WTC11 (cell line): Measurements from ENCODE around the gene CLIP2. TPM values are rescaled to one million over a fixed set of nuclear protein-coding genes. Genes with fewer than 3 reads are reported as not detected.

Source experiments
- ATAC-seq: fragments of 200-7000 bp; cut with Tn5 transposase; 2 replicates; pipeline ENCODE4 v1.10.0; 2021; ENCODE audit warnings: mild to moderate bottlenecking, moderate library complexity
- CTCF ChIA-PET: fragments of 300-600 bp; sonication (Branson Sonifier 250); formaldehyde crosslinking; loops from one replicate; lab custom pipeline; 2021; ENCODE audit warnings: antibody characterized with exemption; lab: Charles Lee
- POLR2A ChIA-PET: fragments of 350-600 bp; sonication (Branson Sonifier 250); formaldehyde crosslinking; loops from one replicate; lab custom pipeline; 2021; ENCODE audit warnings: antibody characterized with exemption; lab: Charles Lee
- DNase-seq: peaks from one replicate; pipeline ENCODE4 v3.0.0; 2021; ENCODE audit warnings: low spot score
- H3K27ac Mint-ChIP-seq: 2 replicates; pipeline ENCODE4 v1.8.0; 2021; ENCODE audit warnings: mixed read lengths
- H3K27me3 Mint-ChIP-seq: 2 replicates; pipeline ENCODE4 v1.8.0; 2021; ENCODE audit warnings: low read depth, mild to moderate bottlenecking, moderate library complexity, mixed read lengths
- H3K36me3 Mint-ChIP-seq: 2 replicates; pipeline ENCODE4 v1.8.0; 2021; ENCODE audit warnings: mixed read lengths
- H3K4me1 Mint-ChIP-seq: 2 replicates; pipeline ENCODE4 v1.8.0; 2022; ENCODE audit warnings: mixed read lengths
- H3K4me3 Mint-ChIP-seq: 2 replicates; pipeline ENCODE4 v1.8.0; 2021; ENCODE audit warnings: mild to moderate bottlenecking, moderate library complexity, mixed read lengths
- H3K9me3 Mint-ChIP-seq: 2 replicates; pipeline ENCODE4 v1.8.0; 2021; ENCODE audit warnings: mixed read lengths
- ATF1 ChIP-seq: sonication (generic); formaldehyde crosslinking; IDR thresholded peaks from 2 replicates; pipeline ENCODE4 v1.8.1; 2023; ENCODE audit warnings: mild to moderate bottlenecking, moderate library complexity, missing genetic modification reagents
- CREM ChIP-seq: sonication (generic); formaldehyde crosslinking; IDR thresholded peaks from 2 replicates; pipeline ENCODE4 v1.8.1; 2022; ENCODE audit warnings: mild to moderate bottlenecking, missing genetic modification reagents, moderate library complexity
- FOXP1 ChIP-seq: sonication (generic); formaldehyde crosslinking; IDR thresholded peaks from 2 replicates; pipeline ENCODE4 v1.8.0; 2022; ENCODE audit warnings: missing genetic modification reagents, mild to moderate bottlenecking, moderate library complexity, borderline replicate concordance
- GTF2I ChIP-seq: fragments of 250-450 bp; sonication (Bioruptor Pico); conservative IDR thresholded peaks from 2 replicates; pipeline ENCODE4 v1.4.0; 2021; ENCODE audit warnings: mild to moderate bottlenecking
- NFYB ChIP-seq: sonication (generic); formaldehyde crosslinking; conservative IDR thresholded peaks from 2 replicates; pipeline ENCODE4 v1.8.0; 2022; ENCODE audit warnings: low read depth, missing genetic modification reagents
- NR1H2 ChIP-seq: sonication (generic); formaldehyde crosslinking; IDR thresholded peaks from 2 replicates; pipeline ENCODE4 v1.9.0; 2021; ENCODE audit warnings: mild to moderate bottlenecking, moderate library complexity, missing genetic modification reagents
- NR2C2 ChIP-seq: sonication (generic); formaldehyde crosslinking; IDR thresholded peaks from 2 replicates; pipeline ENCODE4 v1.8.0; 2022; ENCODE audit warnings: mild to moderate bottlenecking, missing genetic modification reagents
- TEAD4 ChIP-seq: sonication (generic); formaldehyde crosslinking; IDR thresholded peaks from 2 replicates; pipeline ENCODE4 v1.8.0; 2022; ENCODE audit warnings: mild to moderate bottlenecking, missing genetic modification reagents
- ZNF232 ChIP-seq: sonication (generic); formaldehyde crosslinking; IDR thresholded peaks from 2 replicates; pipeline ENCODE4 v1.8.0; 2022; ENCODE audit warnings: mild to moderate bottlenecking, missing genetic modification reagents
- ZNF317 ChIP-seq: sonication (generic); formaldehyde crosslinking; IDR thresholded peaks from 2 replicates; pipeline ENCODE4 v1.8.1; 2023; ENCODE audit warnings: low read depth, mild to moderate bottlenecking, moderate library complexity, missing genetic modification reagents, borderline replicate concordance
- ZNF416 ChIP-seq: fragments of 250-450 bp; sonication (Bioruptor Pico); IDR thresholded peaks from 2 replicates; pipeline ENCODE4 v1.9.0; 2021; ENCODE audit warnings: mild to moderate bottlenecking, inconsistent platforms
- total RNA-seq: library from RNA; stranded (reverse); gene quantifications from 3 replicates; pipeline ENCODE4 v1.2.3, GENCODE V29; 2021
- TF ChIP-seq, protein P1 (sequence below): sonication (generic); formaldehyde crosslinking; IDR thresholded peaks from 2 replicates; pipeline ENCODE4 v1.8.0; 2022; ENCODE audit warnings: mild to moderate bottlenecking, missing genetic modification reagents
- TF ChIP-seq, protein P2 (sequence below): sonication (generic); formaldehyde crosslinking; IDR thresholded peaks from 2 replicates; pipeline ENCODE4 v1.8.1; 2023; ENCODE audit warnings: mild to moderate bottlenecking, missing genetic modification reagents, moderate library complexity
- TF ChIP-seq, protein P3 (sequence below): sonication (generic); formaldehyde crosslinking; conservative IDR thresholded peaks from 2 replicates; pipeline ENCODE4 v1.8.1; 2023; ENCODE audit warnings: mild to moderate bottlenecking, low read depth, missing genetic modification reagents, moderate library complexity
- TF ChIP-seq, protein P4 (sequence below): fragments of 250-450 bp; sonication (Bioruptor Pico); conservative IDR thresholded peaks from 2 replicates; pipeline ENCODE4 v1.9.0; 2021; ENCODE audit warnings: mild to moderate bottlenecking
- TF ChIP-seq, protein P5 (sequence below): sonication (generic); formaldehyde crosslinking; IDR thresholded peaks from 2 replicates; pipeline ENCODE4 v1.8.1; 2022; ENCODE audit warnings: low read depth, missing genetic modification reagents, borderline replicate concordance
- TF ChIP-seq, protein P6 (sequence below): fragments of 250-450 bp; sonication (Bioruptor Pico); IDR thresholded peaks from 2 replicates; pipeline ENCODE4 v1.9.0; 2021; ENCODE audit warnings: moderate library complexity, mild to moderate bottlenecking, inconsistent platforms, borderline replicate concordance
- TF ChIP-seq, protein P7 (sequence below): sonication (generic); formaldehyde crosslinking; IDR thresholded peaks from 2 replicates; pipeline ENCODE4 v1.8.0; 2022; ENCODE audit warnings: missing genetic modification reagents

Gene CLIP2
- total RNA-seq, 1 experiment from 2014 or later, result 48.1 TPM

DNA sequence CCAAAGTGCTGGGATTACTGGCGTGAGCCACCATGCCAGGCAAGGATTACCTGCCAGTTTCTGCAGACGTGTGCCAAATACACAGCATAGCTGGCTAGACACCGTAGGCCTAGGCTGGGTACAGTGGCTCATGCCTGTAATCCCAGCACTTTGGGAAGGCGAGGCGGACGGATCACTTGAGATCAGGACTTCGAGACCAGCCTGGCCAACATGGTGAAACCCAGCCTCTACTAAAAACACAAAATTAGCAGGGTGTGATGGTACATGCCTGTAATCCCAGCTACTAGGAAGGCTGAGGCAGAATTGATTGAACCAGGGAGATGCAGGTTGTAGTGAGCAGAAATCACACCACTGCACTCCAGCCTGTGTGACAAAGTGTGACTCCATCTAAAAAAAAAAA, 35.9 kb upstream of the CLIP2 start:
- CTCF ChIA-PET, result interaction anchor here (0.7 to 2.3 kb wide), 5 partner anchors 36 to 152 kb away, joined by 3 to 10 read pairs (median 6); partner anchors contain the start of gene CLIP2
- no peak for DNase-seq

DNA sequence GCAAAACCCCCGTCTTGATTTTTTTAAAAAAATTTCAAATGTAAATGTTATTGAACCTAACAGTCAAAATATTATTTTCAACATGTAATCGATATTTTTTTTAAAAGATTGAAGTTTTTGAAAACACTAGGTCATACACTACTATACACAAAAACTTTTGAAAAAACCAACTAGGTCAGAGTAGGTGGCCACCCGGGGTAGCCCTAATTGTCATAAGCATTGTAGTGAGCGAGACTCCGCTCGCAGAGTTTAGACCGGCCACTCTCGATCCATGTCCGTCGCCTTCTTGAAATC, 35.4 kb upstream of the CLIP2 start:
- Mint-ChIP-seq H3K36me3 (peaks cover 28% of the 10 kb centered on the region), H3K9me3 (no peaks in the 10 kb centered on the region), H3K4me3 (peak overlapping the region; percentile 94), H3K27ac (peak overlapping the region; percentile 97)
- peak; percentile 7 for ATAC-seq
- TF ChIP-seq ZNF317 (CRISPR knock-in tag) (no peak), NR2C2 (CRISPR knock-in tag) (no peak), TEAD4 (CRISPR knock-in tag) (no peak), ZNF416 (CRISPR knock-in tag) (no peak), ATF1 (no peak), ZNF232 (CRISPR knock-in tag) (no peak), CREM (no peak), FOXP1 (CRISPR knock-in tag) (no peak), NR1H2 (CRISPR knock-in tag) (no peak), GTF2I (CRISPR knock-in tag) (no peak)
- TF ChIP-seq, protein P1, sequence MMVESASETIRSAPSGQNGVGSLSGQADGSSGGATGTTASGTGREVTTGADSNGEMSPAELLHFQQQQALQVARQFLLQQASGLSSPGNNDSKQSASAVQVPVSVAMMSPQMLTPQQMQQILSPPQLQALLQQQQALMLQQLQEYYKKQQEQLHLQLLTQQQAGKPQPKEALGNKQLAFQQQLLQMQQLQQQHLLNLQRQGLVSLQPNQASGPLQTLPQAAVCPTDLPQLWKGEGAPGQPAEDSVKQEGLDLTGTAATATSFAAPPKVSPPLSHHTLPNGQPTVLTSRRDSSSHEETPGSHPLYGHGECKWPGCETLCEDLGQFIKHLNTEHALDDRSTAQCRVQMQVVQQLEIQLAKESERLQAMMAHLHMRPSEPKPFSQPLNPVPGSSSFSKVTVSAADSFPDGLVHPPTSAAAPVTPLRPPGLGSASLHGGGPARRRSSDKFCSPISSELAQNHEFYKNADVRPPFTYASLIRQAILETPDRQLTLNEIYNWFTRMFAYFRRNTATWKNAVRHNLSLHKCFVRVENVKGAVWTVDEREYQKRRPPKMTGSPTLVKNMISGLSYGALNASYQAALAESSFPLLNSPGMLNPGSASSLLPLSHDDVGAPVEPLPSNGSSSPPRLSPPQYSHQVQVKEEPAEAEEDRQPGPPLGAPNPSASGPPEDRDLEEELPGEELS, result no peak
- TF ChIP-seq, protein P2, sequence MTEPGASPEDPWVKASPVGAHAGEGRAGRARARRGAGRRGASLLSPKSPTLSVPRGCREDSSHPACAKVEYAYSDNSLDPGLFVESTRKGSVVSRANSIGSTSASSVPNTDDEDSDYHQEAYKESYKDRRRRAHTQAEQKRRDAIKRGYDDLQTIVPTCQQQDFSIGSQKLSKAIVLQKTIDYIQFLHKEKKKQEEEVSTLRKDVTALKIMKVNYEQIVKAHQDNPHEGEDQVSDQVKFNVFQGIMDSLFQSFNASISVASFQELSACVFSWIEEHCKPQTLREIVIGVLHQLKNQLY (CRISPR knock-in tag), result no peak
- TF ChIP-seq, protein P3, sequence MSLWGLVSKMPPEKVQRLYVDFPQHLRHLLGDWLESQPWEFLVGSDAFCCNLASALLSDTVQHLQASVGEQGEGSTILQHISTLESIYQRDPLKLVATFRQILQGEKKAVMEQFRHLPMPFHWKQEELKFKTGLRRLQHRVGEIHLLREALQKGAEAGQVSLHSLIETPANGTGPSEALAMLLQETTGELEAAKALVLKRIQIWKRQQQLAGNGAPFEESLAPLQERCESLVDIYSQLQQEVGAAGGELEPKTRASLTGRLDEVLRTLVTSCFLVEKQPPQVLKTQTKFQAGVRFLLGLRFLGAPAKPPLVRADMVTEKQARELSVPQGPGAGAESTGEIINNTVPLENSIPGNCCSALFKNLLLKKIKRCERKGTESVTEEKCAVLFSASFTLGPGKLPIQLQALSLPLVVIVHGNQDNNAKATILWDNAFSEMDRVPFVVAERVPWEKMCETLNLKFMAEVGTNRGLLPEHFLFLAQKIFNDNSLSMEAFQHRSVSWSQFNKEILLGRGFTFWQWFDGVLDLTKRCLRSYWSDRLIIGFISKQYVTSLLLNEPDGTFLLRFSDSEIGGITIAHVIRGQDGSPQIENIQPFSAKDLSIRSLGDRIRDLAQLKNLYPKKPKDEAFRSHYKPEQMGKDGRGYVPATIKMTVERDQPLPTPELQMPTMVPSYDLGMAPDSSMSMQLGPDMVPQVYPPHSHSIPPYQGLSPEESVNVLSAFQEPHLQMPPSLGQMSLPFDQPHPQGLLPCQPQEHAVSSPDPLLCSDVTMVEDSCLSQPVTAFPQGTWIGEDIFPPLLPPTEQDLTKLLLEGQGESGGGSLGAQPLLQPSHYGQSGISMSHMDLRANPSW, result no peak
- TF ChIP-seq, protein P4, sequence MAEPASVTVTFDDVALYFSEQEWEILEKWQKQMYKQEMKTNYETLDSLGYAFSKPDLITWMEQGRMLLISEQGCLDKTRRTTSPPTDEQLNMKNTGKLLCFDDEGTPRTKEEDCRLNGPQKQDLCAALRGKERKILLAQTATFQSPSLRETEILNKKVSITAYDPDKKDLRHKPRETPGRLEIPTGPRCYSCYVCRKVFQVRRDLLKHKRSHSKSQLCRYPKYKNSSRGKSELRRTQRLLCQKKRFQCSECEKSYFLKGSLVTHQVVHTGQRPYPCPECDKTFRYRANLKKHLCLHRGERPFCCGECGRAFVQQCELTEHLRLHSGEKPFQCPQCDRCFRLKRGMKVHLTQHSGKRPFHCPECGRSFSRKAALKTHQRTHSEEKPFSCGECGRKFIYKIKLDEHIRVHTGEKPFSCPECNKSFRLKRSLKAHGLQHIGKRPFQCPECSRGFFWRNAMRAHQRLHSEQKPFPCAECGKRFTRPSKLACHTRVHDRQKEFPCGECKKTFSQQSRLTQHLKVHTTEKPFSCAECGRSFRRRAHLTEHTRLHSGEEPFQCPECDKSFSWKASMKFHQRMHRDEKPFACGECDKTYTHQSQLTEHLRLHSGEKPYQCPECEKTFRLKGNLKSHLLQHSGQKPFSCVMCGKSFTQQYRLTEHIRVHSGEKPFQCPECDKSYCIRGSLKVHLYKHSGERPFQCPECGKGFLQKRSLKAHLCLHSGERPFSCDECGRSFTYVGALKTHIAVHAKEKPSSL (CRISPR knock-in tag), result no peak
- TF ChIP-seq, protein P5, sequence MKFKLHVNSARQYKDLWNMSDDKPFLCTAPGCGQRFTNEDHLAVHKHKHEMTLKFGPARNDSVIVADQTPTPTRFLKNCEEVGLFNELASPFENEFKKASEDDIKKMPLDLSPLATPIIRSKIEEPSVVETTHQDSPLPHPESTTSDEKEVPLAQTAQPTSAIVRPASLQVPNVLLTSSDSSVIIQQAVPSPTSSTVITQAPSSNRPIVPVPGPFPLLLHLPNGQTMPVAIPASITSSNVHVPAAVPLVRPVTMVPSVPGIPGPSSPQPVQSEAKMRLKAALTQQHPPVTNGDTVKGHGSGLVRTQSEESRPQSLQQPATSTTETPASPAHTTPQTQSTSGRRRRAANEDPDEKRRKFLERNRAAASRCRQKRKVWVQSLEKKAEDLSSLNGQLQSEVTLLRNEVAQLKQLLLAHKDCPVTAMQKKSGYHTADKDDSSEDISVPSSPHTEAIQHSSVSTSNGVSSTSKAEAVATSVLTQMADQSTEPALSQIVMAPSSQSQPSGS (CRISPR knock-in tag), result no peak
- TF ChIP-seq, protein P6, sequence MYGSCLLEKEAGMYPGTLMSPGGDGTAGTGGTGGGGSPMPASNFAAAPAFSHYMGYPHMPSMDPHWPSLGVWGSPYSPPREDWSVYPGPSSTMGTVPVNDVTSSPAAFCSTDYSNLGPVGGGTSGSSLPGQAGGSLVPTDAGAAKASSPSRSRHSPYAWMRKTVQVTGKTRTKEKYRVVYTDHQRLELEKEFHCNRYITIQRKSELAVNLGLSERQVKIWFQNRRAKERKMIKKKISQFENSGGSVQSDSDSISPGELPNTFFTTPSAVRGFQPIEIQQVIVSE, result no peak
- TF ChIP-seq, protein P7, sequence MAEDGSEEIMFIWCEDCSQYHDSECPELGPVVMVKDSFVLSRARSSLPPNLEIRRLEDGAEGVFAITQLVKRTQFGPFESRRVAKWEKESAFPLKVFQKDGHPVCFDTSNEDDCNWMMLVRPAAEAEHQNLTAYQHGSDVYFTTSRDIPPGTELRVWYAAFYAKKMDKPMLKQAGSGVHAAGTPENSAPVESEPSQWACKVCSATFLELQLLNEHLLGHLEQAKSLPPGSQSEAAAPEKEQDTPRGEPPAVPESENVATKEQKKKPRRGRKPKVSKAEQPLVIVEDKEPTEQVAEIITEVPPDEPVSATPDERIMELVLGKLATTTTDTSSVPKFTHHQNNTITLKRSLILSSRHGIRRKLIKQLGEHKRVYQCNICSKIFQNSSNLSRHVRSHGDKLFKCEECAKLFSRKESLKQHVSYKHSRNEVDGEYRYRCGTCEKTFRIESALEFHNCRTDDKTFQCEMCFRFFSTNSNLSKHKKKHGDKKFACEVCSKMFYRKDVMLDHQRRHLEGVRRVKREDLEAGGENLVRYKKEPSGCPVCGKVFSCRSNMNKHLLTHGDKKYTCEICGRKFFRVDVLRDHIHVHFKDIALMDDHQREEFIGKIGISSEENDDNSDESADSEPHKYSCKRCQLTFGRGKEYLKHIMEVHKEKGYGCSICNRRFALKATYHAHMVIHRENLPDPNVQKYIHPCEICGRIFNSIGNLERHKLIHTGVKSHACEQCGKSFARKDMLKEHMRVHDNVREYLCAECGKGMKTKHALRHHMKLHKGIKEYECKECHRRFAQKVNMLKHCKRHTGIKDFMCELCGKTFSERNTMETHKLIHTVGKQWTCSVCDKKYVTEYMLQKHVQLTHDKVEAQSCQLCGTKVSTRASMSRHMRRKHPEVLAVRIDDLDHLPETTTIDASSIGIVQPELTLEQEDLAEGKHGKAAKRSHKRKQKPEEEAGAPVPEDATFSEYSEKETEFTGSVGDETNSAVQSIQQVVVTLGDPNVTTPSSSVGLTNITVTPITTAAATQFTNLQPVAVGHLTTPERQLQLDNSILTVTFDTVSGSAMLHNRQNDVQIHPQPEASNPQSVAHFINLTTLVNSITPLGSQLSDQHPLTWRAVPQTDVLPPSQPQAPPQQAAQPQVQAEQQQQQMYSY (CRISPR knock-in tag), result no peak
- TF ChIP-seq, all 79 proteins: peak for 0
- DNase-seq, result no peak
- ChIA-PET CTCF (interaction anchor here (0.8 to 2.3 kb wide), 7 partner anchors 17 to 196 kb away, joined by 3 to 10 read pairs (median 6); no protein-coding TSS in a partner anchor), POLR2A (no interaction called here)
- no peaks in the 10 kb centered on the region for H3K27me3 Mint-ChIP-seq
- H3K4me1 Mint-ChIP-seq, result peaks cover 3% of the 10 kb centered on the region

More for the DNA sequence above, 35.9 kb upstream of the CLIP2 start:
- no peak for ATAC-seq
- TF ChIP-seq NFYB (CRISPR knock-in tag) (no peak), NR1H2 (CRISPR knock-in tag) (no peak), ZNF416 (CRISPR knock-in tag) (no peak), GTF2I (CRISPR knock-in tag) (no peak)
- Mint-ChIP-seq H3K27ac (peak overlapping the region; percentile 79), H3K4me1 (peaks cover 3% of the 10 kb centered on the region; the same call in 1 of the 2 replicates), H3K27me3 (no peaks in the 10 kb centered on the region), H3K9me3 (no peaks in the 10 kb centered on the region), H3K36me3 (peaks cover 32% of the 10 kb centered on the region), H3K4me3 (peak overlapping the region; percentile 94)
- POLR2A ChIA-PET, result no interaction called here
